OCI-M2 (cell line): ENCODE data around the gene PRIMPOL.
"Not testable (repeated sequence)": the region's sequence is repeated elsewhere in the genome, so short reads cannot be mapped to it uniquely, and the experiment has no call there.

Source experiments
- DNase-seq: peaks from one replicate; lab custom pipeline; 2025; ENCODE audit not compliant: unreplicated experiment; lab: John Stamatoyannopoulos, UW

Gene PRIMPOL

DNA sequence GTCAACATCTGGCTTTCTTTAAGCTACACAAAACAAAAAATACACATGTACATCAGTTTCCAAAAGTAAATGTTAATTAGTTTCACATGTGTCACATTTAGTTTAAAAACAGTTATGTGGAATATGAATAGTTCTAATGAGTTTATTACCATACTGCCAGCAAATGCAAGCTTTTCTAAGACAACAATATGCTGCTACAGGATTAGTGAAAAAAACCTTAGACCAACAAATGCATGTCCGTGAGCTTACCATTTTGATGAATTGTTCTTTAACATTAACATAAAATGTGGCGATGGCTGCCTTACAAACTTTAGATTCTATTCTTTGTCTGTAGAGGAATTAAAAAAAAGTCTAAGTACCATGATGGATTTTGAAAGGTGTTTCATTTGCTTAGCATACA is 52.6 kb downstream of the PRIMPOL start:
- DNase-seq = no peak

DNA sequence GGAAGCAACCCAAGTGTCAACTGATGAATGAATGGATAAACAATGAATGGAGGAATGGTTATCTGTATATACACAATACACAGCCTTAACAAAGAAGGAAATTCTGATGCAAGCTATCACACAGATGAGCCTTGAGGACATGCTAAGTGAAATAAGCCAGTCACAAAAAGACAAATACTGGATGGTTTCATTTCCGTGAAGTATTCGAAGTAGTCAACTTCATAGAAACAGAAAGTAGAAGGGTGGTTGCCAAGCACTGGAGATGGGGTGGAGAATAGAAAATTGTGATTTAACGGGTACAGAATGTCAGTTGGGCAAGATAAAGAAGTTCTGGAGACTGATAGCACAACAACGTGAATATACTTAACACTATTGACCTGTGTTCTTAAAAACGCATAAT is 56.2 kb downstream of the PRIMPOL start:
- DNase-seq = no peak

DNA sequence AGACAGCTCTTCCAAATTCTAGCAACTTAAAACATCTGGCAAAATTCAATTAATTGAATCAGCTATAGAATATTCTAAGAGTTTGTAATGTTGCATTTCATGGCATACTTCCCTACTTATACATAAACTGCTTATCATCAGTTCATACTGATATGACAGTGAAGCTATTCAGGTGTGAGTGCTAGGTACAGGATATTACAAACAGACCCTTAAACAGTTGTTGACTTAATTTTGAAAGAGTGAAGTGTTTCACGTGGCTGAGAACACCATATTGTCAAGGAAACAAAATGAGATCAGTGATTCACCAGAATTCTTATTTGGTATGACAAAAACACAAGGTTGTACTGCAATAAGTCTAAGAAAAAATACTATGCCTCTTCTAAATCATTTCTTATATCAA is 56.9 kb downstream of the PRIMPOL start:
- no peak for DNase-seq

DNA sequence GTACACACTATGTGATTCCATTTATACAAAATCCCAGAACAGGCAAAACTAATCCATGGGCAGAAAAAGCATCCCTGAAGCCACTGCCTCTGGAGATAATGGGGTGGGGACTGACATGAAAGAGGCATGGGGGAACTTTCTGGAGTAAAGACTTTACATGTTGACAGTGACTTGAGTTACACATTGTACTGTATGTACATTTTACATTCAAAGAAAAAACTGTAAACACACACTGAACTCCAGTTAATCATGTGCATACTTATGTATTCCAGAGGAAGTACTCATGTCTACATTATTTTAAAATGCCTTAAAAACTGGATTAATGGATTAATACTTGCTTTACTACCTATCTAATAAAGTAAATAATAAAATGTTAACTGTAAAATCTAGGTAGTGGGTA is 62.8 kb downstream of the PRIMPOL start:
- DNase-seq = no peak

DNA sequence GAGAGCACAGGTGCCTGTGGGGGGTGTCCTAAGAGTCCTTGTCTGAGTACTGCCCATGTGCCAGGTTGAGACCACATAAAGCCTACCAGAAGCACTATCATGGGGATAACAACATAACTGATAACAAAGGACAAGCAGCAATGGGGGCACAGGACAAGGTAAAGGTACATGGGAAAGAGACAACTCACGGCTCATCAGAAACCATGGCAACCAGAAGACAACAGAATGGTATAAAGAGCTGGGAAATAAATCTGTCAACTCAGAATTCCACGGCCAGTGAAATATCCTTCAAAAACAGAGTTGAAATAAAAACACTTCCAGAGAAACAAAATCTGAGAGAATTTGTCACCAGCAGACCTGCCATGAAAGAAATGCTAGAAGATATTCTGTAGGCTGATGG is 64.3 kb downstream of the PRIMPOL start:
- no peak for DNase-seq

DNA sequence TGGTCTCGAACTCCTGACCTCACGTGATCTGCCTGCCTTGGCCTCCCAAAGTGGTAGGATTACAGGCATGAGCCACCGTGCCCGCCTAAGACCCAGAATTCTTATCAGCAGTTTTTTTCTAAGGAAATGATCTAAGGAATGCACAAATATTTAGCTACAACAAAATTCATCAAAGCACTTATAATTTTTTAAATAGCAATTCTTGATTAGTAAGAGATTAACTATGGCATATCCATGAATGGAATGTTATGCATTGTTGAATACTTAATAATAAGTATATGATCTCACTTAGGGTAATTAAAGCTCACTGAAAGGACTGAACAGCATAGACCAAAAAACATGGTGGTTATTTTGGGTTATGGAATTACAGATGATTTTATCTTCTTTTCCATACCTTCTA is 66.0 kb downstream of the PRIMPOL start:
- no peak for DNase-seq

DNA sequence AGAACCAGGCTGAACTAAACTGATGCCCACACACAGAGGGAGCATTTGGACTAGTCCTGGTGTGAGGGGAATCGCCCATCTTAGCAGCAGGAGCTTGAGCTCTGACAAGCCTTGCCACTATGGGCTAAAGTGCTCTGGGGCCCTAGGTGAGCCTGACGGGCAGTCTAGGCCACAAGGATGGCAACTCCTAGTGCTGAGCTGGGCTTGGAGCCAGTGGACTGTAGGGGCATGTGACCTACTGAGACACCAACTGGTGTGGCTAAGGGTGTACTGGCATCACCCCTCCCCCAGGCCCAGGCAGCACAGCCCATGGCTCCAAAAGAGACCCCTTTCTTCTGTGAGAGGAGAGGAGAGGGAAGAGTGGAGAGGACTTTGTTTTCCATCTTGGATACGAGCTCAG is 69.9 kb downstream of the PRIMPOL start:
- no peak for DNase-seq

DNA sequence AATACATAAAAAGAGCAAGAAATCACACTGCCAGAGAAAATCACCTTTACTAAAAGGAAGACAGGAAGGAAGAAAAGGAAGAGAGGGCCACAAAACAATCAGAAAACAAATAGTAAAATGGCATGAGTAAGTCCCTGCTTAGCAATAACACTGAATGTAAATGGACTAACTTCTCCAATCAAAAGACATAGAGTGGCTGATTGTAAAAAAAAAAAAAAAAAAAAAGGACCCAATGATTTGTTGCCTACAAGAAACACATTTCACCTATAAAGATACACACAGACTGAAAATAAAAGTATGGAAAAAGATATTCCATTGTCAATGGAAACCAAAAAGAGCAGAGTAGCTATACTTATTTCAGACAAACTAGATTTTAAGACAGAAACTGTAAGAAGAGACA is 71.7 kb downstream of the PRIMPOL start:
- DNase-seq = no peak

DNA sequence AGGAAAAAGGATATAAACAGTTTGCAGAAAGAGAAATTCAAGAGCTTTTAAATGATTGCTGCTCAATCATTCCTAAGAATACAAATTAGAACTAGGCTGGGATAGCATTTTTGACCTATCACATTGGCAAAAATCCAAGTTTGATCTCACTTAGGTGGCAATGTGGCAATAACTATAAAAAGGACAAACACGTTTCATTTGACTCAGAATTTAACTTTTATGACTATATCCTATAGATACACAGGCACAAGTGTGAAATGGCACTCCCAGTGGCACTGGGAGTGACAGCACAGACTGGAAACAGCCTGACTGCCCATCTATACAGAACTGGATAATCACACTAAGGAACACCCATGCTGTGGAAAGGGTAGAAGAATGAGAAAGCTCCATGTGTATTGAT is 73.3 kb downstream of the PRIMPOL start:
- DNase-seq = no peak

DNA sequence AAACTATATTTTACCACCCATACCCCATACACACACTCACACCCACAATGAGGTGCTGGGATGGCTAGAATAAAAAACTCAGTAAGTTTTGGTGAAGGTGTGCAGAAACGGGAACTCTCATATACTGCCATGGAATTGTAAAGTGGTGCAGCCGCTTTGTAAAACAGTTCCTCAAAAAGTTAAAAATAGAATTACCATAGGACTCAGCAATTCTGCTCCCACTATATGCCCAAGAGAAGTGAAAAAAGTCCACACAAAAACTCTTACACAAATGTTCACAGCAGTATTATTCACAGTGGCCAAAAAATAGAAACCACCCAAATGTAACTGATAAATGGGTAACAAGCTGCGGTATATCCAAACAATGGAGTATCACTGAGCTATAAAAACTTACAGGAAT is 77.9 kb downstream of the PRIMPOL start:
- DNase-seq = no peak

DNA sequence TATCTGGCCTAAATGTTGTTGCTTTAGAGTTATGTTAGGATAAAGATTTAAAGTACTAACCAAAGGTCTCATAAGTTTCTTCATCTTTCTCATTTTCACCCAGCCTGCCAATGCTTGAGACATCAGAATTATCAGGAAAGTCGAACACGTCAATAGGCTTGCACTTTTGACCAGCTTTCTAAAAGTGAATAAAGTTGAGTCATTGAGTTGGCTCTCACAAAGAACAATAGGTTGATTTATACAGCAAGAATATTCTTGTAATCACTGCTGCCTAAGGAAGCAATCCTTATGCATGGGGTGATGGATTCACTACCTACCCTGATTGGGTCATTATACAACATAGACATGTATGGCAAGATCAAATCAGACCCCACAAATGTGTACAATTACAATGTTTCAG is 79.3 kb downstream of the PRIMPOL start:
- DNase-seq = no peak

DNA sequence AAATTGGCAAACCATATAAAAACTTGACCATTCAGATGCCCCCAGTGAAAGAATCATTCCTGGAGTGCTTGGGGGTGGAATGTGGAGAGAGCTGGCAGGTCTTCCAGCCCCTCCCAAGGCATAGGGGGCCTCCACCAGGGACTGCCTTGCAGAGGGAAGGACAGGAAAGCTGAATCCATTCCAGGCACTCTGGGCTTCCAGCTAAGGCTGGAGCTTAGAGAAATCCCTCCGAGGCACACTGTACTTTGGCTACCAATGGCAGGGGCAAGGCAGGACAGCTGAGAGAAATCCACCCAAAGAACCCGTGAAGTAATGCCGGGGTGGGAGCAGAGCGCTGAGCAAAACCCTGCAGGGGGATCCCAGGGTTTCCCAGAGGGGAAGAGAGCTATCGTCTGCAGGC is 80.4 kb downstream of the PRIMPOL start:
- no peak for DNase-seq

DNA sequence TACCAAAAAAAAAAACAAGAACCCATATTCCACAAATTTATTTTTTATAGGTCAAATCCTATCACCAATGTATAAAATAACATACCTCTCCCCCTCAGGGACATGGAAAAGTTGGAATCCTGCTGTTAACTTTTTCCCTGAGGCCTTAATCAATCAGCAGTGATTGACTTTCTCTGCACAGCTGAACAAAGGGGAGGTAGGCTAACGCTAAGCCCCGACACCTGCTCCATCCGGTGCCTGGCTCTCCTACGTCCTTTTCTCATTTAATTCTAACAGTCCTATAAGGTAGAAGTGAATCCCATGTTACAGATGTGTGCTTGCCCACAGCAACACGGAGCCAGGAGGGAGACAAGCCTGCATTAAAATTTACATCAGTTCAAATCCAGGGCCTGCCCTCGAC is 81.5 kb downstream of the PRIMPOL start:
- DNase-seq = no peak

DNA sequence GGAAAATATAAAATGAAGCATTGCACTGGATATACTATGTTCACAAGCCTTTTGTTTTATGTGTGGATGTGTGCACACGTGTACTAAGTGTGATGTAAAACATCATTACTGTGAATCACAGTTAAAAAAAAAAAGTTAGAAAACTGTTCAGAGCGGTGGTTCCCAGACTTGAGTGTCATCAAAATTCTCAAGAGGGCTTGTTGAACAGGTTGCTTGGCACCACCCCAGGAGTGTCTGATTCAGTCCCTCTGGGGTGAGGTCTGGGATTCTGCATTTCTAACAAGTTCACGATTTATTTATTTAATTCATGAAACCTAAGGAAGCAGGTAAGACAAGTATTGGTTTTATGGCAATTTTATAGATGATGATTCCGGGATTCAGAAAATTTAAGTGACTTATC is 82.6 kb downstream of the PRIMPOL start:
- no peak for DNase-seq

DNA sequence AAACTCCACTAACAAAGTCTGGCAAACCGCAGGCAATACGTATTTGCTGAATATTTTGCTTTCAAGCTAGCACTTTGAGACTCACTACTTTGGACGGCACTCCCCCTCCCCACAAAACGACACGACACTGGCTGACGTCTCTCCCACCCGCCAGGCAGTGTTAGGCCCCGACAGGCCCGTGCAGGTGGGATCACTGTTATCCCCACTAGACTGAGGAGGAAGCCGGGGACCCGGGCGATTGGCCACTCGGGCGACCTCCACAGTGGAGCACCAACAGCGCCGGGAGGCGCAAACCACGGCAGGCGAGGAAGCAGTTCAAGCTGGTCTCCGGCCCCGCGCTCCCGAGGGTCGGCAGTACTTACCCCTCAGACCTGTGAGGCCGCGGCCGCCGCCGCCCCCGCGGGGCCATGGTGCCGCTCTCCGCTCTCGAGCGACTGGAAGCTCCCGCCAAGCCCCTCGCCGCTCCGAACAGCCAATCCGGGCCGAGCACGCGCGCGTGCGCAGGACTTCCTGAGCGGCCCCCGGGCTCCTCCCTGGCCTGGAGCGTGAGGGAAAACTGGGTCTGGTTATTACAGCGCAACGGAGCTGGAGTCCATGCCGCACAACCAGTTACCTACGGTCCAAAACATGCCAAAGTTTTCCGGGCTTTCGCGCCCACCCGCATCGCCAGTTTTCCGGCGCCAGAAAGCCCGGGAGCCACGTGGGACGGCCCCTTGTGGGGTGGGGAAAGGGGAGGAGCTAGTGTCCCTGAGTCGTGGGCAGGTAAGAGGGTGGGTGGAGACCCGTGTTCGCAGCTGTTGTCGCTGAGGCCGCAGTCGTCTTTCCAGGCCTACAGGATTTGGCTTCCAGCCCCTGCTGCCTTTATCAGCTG is 84.4 kb downstream of the PRIMPOL start, which contains the start of gene CENPU:
TSS of gene CENPU (minus strand) at position 443 of the 871 bp plus-strand sequence. CDS start at position 409, 34 bp downstream.
- peak; percentile 89 for DNase-seq

DNA sequence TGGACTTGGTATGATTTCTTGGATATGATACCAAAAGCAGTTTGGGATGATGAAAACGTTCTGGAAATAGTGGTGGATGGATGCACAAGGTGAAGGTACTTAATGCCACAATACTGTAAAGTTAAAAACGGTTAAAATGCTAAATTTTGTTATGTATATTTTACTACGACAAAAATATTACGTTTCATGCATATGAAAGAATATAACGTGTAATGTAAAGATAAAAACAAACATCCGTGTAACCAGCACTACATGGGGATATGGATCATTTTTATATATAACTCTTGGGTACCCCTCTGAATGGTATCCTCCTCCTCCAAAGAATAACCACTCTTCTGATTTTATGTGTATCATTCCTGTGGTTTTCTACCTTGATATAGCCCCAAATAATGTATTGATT is 85.2 kb downstream of the PRIMPOL start:
- DNase-seq = no peak

DNA sequence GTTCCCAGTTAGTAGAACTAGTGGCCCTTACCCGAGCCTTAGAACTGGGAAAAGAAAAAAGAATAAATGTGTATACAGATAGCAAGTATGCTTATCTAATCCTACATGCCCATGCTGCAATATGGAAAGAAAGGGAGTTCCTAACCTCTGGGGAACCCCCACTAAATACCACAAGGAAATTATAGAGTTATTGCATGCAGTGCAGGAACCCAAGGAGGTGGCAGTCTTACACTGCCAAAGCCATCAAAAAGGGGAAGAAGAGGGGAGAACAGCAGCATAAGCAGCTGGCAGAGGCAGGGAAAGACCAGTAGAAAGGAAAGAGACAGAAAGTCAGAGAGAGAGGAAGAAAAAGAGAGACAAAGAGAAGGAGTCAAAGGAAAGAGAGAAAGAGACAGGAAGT is 90.0 kb downstream of the PRIMPOL start:
- DNase-seq = peak; percentile 7

DNA sequence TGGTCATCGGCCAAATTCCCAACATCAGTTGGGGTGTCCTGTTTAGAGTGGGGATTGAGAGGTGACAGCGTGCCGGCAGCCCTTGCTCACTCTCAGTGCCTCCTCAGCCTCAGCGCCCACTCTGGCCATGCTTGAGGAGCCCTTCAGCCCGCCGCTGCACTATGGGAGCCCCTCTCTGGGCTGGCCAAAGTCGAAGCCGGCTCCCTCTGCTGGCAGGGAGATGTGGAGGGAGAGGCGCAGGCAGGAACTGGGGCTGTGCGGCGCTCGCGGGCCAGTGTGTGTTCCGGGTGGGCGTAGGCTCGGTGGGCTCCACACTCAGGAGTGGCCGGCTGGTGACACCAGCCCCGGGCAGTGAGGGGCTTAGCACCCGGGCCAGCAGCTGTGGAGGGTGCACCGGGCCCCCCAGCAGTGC is 91.4 kb downstream of the PRIMPOL start:
- no peak for DNase-seq

DNA sequence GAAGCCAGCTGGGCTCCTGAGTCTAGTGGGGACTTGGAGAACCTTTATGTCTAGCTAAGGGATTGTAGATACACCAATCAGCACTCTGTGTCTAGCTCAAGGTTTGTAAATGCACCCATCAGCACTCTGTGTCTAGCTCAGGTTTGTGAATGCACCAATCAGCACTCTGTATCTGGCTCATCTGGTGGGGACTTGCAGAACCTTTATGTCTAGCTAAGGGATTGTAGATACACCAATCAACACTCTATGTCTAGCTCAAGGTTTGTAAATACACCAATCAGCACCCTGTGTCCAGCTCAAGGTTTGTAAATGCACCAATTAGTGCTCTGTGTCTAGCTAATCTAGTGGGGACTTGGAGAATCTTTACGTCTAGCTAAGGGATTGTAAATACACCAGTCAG is 92.1 kb downstream of the PRIMPOL start:
- DNase-seq = not testable (repeated sequence)

DNA sequence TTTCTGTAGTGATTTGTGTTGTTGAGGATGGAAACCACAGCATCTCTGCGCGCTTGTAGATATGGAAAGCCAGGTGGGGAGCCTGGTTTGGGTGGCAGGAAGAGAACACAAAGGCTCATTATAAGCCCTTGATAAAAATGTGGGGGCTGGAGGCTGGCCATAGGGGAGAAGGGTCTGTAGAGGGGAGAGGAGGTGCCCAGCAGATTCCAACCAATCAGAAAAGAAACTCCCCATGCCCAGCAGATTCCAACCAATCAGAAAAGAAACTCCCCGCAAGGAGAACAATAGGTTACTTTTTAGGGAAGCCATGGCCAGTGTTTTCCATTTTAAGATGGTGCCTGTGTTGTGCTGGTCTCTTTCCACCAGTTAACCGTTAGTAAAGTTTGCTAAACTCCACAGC is 94.1 kb downstream of the PRIMPOL start:
- no peak for DNase-seq

DNA sequence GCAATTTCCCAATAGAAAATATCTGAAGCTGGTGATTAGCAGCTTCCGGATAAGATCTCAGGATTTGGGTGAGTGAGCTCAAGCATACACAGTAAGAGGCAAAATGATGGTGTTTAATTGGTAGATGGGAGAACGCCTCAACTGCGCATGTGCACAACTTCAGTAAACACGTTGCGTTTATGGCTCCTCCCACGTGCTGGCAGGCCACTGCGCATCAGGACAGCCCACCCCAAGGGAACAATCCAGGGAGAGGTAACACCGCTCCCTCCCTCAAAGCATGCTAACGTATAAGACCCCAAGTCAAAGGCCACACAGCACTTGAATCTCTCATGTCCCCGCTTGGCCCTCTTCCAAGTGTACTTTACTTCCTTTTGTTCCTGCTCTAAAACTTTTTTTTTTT is 94.7 kb downstream of the PRIMPOL start:
- no peak for DNase-seq
